Cardiac fibroblast (primary cell): ENCODE measurements around the gene USP20.

Experiments used
- DNase-seq, 2 donors: peaks; one replicate each; pipeline versions ENCODE4 v3.0.0 to v3.0.0-alpha.2; 2010; ENCODE audit warnings: low read depth in 2 of 2
- H3K4me3 ChIP-seq, 2 donors: replicated peaks in 1 of 2; 1 replicate in 1 of 2; 2 replicates in 1 of 2; pipeline ENCODE4 v1.5.1; 2011; ENCODE audit warnings: low read depth in 2 of 2, low read length in 2 of 2, mild to moderate bottlenecking in 2 of 2, moderate library complexity in 1 of 2
- CTCF ChIP-seq: IDR thresholded peaks from one replicate; pipeline ENCODE4 v1.5.1; 2011; ENCODE audit warnings: low read depth, mild to moderate bottlenecking, low read length, inconsistent platforms

Gene USP20

GRCh38 chr9:129802833-129803675, 32.2 kb upstream of the USP20 start, which contains the start of gene TOR1B:
Gene TOR1B, plus strand, starts transcription at chr9:129803184. Its CDS starts 29 bp downstream, at chr9:129803213.
- TF ChIP-seq CTCF: no peak
- peak within 1 kb of the TSS; percentile 68 to 73 for H3K4me3 ChIP-seq

GRCh38 chr9:129803676-129804060, 31.6 kb upstream of the USP20 start:
- DNase-seq: peak in 1 of 2 donors; percentile 18
- peak overlapping the region; percentile 68 to 73 for H3K4me3 ChIP-seq
- TF ChIP-seq CTCF: no peak

More at GRCh38 chr9:129802833-129803675, 32.2 kb upstream of the USP20 start, which contains the start of gene TOR1B:
- DNase-seq: peak; percentile 95 to 96

GRCh38 chr9:129806061-129806460, 29.2 kb upstream of the USP20 start:
- DNase-seq: no peak
- H3K4me3 ChIP-seq: no peak overlapping the region
- no peak for TF ChIP-seq CTCF

GRCh38 chr9:129809346-129809745, 25.9 kb upstream of the USP20 start:
- no peak for DNase-seq
- no peak overlapping the region for H3K4me3 ChIP-seq
- no peak for TF ChIP-seq CTCF

- no peak overlapping the region for H3K4me3 ChIP-seq
- TF ChIP-seq CTCF: no peak
- no peak for DNase-seq
Measured at GRCh38 chr9:129810116-129810515, 25.1 kb upstream of the USP20 start.

- TF ChIP-seq CTCF: no peak
- no peak overlapping the region for H3K4me3 ChIP-seq
- DNase-seq: no peak
Measured at GRCh38 chr9:129810788-129811187, 24.5 kb upstream of the USP20 start.
